Liver (tissue), 9 donors: ENCODE data around the gene KAZALD1. TPM values are rescaled to one million over a fixed set of nuclear protein-coding genes. Genes with fewer than 3 reads are reported as not detected.

ENCODE experiments used
- DNase-seq: peaks from one replicate; pipeline ENCODE4 v3.0.0-alpha.2; 2017; ENCODE audit warnings: low spot score
- H3K27ac ChIP-seq, 2 donors: one replicate each; pipeline ENCODE4 v1.7.0; 2013; ENCODE audit warnings: inconsistent platforms in 2 of 2, low read length in 2 of 2, control low read depth in 1 of 2, low read depth in 1 of 2, mild to moderate bottlenecking in 1 of 2
- H3K27me3 ChIP-seq, 4 donors: one replicate each; pipeline versions ENCODE4 v1.6.1 to v1.7.0; 2013; ENCODE audit warnings: low read length in 3 of 4, inconsistent platforms in 1 of 4, mild to moderate bottlenecking in 1 of 4, moderate library complexity in 1 of 4; ENCODE audit not compliant: control insufficient read depth in 4 of 4, insufficient read depth in 4 of 4
- H3K36me3 ChIP-seq, 4 donors: one replicate each; pipeline versions ENCODE4 v1.6.1 to v1.7.0; 2013; ENCODE audit warnings: low read length in 3 of 4, mild to moderate bottlenecking in 3 of 4, low read depth in 1 of 4, moderate library complexity in 1 of 4; ENCODE audit not compliant: control insufficient read depth in 4 of 4, insufficient read depth in 3 of 4
- H3K4me1 ChIP-seq, 4 donors: one replicate each; pipeline versions ENCODE4 v1.6.1 to v1.7.0; 2013; ENCODE audit warnings: low read length in 3 of 4, mild to moderate bottlenecking in 3 of 4, moderate library complexity in 1 of 4; ENCODE audit not compliant: control insufficient read depth in 4 of 4, insufficient read depth in 4 of 4
- H3K4me3 ChIP-seq, 3 donors: one replicate each; pipeline versions ENCODE4 v1.6.1 to v1.7.0; 2013; ENCODE audit warnings: low read length in 3 of 3, control low read depth in 1 of 3, low read depth in 1 of 3, mild to moderate bottlenecking in 1 of 3
- H3K9ac ChIP-seq, 2 donors: one replicate each; pipeline ENCODE4 v1.7.0; 2013; ENCODE audit warnings: low read length in 2 of 2, mild to moderate bottlenecking in 2 of 2, moderate library complexity in 2 of 2, control low read depth in 1 of 2, low read depth in 1 of 2
- H3K9me3 ChIP-seq, 4 donors: one replicate each; pipeline versions ENCODE4 v1.6.1 to v1.7.0; 2013; ENCODE audit warnings: low read length in 3 of 4; ENCODE audit not compliant: control insufficient read depth in 4 of 4
- ATF3 ChIP-seq: IDR thresholded peaks from 2 replicates; pipeline ENCODE4 v1.6.1; 2016; ENCODE audit warnings: antibody characterized with exemption
- CTCF ChIP-seq: fragments of 150-350 bp; IDR thresholded peaks from 2 replicates; pipeline ENCODE4 v1.5.1; 2017; ENCODE audit warnings: improper control_type of control experiment, low read depth, low read length; ENCODE audit not compliant: missing input control
- EGR1 ChIP-seq, 2 donors: IDR thresholded peaks; 2 replicates each; pipeline ENCODE4 v1.6.1; 2016 to 2018; ENCODE audit warnings: antibody characterized with exemption in 2 of 2, low read depth in 2 of 2
- FOXA1 ChIP-seq: IDR thresholded peaks from 2 replicates; pipeline ENCODE4 v1.6.1; 2016; ENCODE audit warnings: antibody characterized with exemption
- FOXA2 ChIP-seq: IDR thresholded peaks from 2 replicates; pipeline ENCODE4 v1.6.1; 2016; ENCODE audit warnings: antibody characterized with exemption
- GABPA ChIP-seq, 2 donors: IDR thresholded peaks in 1 of 2; conservative IDR thresholded peaks in 1 of 2; 2 replicates each; pipeline ENCODE4 v1.6.1; 2016; ENCODE audit warnings: antibody characterized with exemption in 2 of 2, mild to moderate bottlenecking in 1 of 2, moderate library complexity in 1 of 2
- HNF4A ChIP-seq, 2 donors: conservative IDR thresholded peaks; 2 replicates each; pipeline ENCODE4 v1.6.1; 2016; ENCODE audit warnings: antibody characterized with exemption in 2 of 2, mild to moderate bottlenecking in 2 of 2
- HNF4G ChIP-seq: IDR thresholded peaks from 2 replicates; pipeline ENCODE4 v1.6.1; 2016; ENCODE audit warnings: antibody characterized with exemption
- JUND ChIP-seq, 2 donors: IDR thresholded peaks; 2 replicates each; pipeline ENCODE4 v1.6.1; 2016; ENCODE audit warnings: antibody characterized with exemption in 2 of 2
- MAX ChIP-seq: IDR thresholded peaks from 2 replicates; pipeline ENCODE4 v1.6.1; 2016; ENCODE audit warnings: antibody characterized with exemption
- NR2F2 ChIP-seq: IDR thresholded peaks from 2 replicates; pipeline ENCODE4 v1.6.1; 2016; ENCODE audit warnings: antibody characterized with exemption
- RAD21 ChIP-seq, 2 donors: IDR thresholded peaks; 2 replicates each; pipeline ENCODE4 v1.6.1; 2016; ENCODE audit warnings: antibody characterized with exemption in 2 of 2, mild to moderate bottlenecking in 2 of 2
- REST ChIP-seq: IDR thresholded peaks from 2 replicates; pipeline ENCODE4 v1.6.1; 2016; ENCODE audit warnings: antibody characterized with exemption, mild to moderate bottlenecking
- RXRA ChIP-seq, 2 donors: IDR thresholded peaks; 2 replicates each; pipeline ENCODE4 v1.6.1; 2017 to 2018; ENCODE audit warnings: antibody characterized with exemption in 2 of 2, mild to moderate bottlenecking in 1 of 2
- SP1 ChIP-seq: IDR thresholded peaks from 2 replicates; pipeline ENCODE4 v1.6.1; 2018; ENCODE audit warnings: antibody characterized with exemption, mild to moderate bottlenecking
- TAF1 ChIP-seq: conservative IDR thresholded peaks from 2 replicates; pipeline ENCODE4 v1.6.1; 2016; ENCODE audit warnings: antibody characterized with exemption, mild to moderate bottlenecking
- YY1 ChIP-seq: IDR thresholded peaks from 2 replicates; pipeline ENCODE4 v1.6.1; 2016; ENCODE audit warnings: antibody characterized with exemption, mild to moderate bottlenecking
- ZBTB33 ChIP-seq: IDR thresholded peaks from 2 replicates; pipeline ENCODE4 v1.6.1; 2016; ENCODE audit warnings: antibody characterized with exemption
- whole genome bisulfite sequencing: extraction: QIAGEN DNeasy Blood & Tissue Kit; methylation state at CpG from one replicate; pipeline ENCODE4 v1.1.7; 2013; 5-methylcytosine and 5-hydroxymethylcytosine counted together
- polyA plus RNA-seq, 2 donors: library from polyadenylated mRNA; stranded (reverse) in 1 of 2; unstranded in 1 of 2; fragments of 200-250 nt in 1 of 2; fragments of >200 nt in 1 of 2; fragmentation: Nextera tagmentation in 1 of 2; extraction: Ambion mirVana in 1 of 2; gene quantifications; one replicate each; pipeline versions ENCODE4 v1.2.1 to v1.2.3, GENCODE V29; 2013 to 2015
- total RNA-seq, 2 donors: library from RNA; depleted of rRNA; stranded (reverse); fragments of >200 nt; gene quantifications; one replicate each; pipeline ENCODE4 v1.2.3, GENCODE V29; 2014
- donor health status: healthy.
- donor health status: healthy.
- donor health status: healthy.
- donor health status: healthy.
- donor health status: healthy.

KAZALD1 gene
- total and polyA plus RNA-seq, 4 donors, result 0.21 to 1.2 (median 0.71) TPM

- no peak overlapping the region for H3K9ac ChIP-seq
- no peak overlapping the region for H3K4me3 ChIP-seq
- WGBS, result 12% methylated on average over 13 of the region's 13 CpGs
- H3K4me1 ChIP-seq, result no peaks in the 10 kb centered on the region
- no peak for DNase-seq
- no peaks in the 10 kb centered on the region for H3K36me3 ChIP-seq
- peaks cover 0 to 14% (median 2%) of the 10 kb centered on the region in 4 donors for H3K27me3 ChIP-seq
- no peak for TF ChIP-seq RAD21 (IDR thresholded peaks at IDR 0.05)
- no peak for TF ChIP-seq GABPA (IDR thresholded peaks at IDR 0.05 in 1 of 2, conservative IDR thresholded peaks at IDR 0.05 in 1 of 2)
- no peak for TF ChIP-seq REST
- no peak for TF ChIP-seq CTCF
- no peak for TF ChIP-seq ATF3
- TF ChIP-seq MAX, result no peak
- TF ChIP-seq RXRA (IDR thresholded peaks at IDR 0.05), result no peak
- no peak for TF ChIP-seq HNF4G
- no peak for TF ChIP-seq EGR1 (IDR thresholded peaks at IDR 0.05; ENCODE audit: low read depth in 2 of 2)
- no peak for TF ChIP-seq JUND (IDR thresholded peaks at IDR 0.05)
- TF ChIP-seq SP1, result no peak
- TF ChIP-seq ZBTB33, result no peak
- no peak for TF ChIP-seq HNF4A (conservative IDR thresholded peaks at IDR 0.05)
- TF ChIP-seq FOXA1, result no peak
- TF ChIP-seq NR2F2, result no peak
- no peak for TF ChIP-seq YY1
- no peak for TF ChIP-seq TAF1
- no peak for TF ChIP-seq FOXA2
- H3K9me3 ChIP-seq, result no peaks in the 10 kb centered on the region
- no peak overlapping the region for H3K27ac ChIP-seq
Measured at GRCh38 chr10:101073631-101074030, 11.8 kb downstream of the KAZALD1 start.
